Stimulated activated CD4-positive, alpha-beta T cell treated with anti-CD3 and anti-CD28 coated beads, Interleukin-4, amount 100 ng/mL, for 48 hours (primary cell): ENCODE data around the gene ORMDL1.
"Not testable (repeated sequence)": the region's sequence is repeated elsewhere in the genome, so short reads cannot be mapped to it uniquely, and the experiment has no call there.

Source experiments
- DNase-seq, 2 donors: peaks; one replicate each; pipeline ENCODE4 v3.0.0-alpha.2; 2020; ENCODE audit warnings: low read depth in 2 of 2

ORMDL1 gene

GRCh38 chr2:189770590-189771322 is 13.4 kb downstream of the ORMDL1 start:
- DNase-seq = no peak

GRCh38 chr2:189763908-189764661 is 20.1 kb downstream of the ORMDL1 start:
- no peak for DNase-seq

DNA sequence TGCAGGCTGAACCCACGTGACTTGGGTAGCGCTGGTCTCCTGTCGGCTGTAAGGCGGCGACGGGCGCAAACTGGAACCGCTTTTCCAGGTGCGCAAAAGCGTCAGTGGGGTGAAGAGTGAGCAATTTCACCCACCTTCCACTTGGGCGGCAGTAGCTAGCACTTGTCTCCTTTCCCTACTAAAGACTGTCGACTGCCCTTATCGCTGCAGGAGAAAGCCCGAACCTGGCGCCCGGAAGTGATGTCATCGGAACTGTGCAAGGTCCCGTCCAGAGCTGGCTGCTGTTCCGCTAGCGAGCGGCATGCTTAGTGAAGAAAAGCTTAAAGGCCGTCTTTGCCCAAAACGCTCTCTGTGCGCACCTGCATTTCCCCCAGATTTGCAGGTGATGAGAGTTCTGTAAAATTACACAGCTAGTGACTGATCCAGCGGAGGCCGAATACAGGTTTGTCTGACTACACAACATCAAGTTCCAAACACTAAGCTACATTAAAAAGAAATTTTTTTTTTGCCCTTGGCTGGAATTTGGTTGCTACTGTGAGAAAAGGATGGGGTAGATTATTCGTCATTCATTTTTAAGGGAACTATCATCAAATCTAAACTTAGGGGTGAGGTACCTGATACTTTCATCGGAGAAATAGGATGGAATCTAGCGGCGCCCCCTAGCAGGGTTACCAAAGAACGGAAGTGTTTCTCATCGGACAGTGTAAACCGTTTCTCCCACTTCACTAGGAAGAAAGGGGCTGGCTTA is 21.4 kb downstream of the ORMDL1 start, which contains the start of gene OSGEPL1:
Gene OSGEPL1, minus strand, starts transcription at position 242 of the 748 bp plus-strand sequence. CDS start 1,152 bp downstream, outside the sequence.
- DNase-seq = peak; percentile 87 to 92

DNA sequence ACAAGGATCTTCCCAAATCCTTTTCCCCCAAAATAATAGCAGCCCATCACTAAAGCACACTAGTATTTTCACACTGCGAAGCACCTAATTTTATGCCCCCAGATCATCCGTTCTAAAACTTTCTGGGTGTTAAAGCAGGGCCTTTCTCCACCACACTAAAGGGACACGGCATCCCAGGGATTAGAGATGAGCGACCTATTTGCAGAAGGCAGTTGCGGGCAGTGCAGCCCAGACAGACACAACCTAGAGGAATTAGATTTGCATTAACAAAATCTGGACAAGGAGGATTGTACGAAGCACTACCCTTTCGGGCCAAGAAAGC is 21.9 kb downstream of the ORMDL1 start:
- DNase-seq = no peak

DNA sequence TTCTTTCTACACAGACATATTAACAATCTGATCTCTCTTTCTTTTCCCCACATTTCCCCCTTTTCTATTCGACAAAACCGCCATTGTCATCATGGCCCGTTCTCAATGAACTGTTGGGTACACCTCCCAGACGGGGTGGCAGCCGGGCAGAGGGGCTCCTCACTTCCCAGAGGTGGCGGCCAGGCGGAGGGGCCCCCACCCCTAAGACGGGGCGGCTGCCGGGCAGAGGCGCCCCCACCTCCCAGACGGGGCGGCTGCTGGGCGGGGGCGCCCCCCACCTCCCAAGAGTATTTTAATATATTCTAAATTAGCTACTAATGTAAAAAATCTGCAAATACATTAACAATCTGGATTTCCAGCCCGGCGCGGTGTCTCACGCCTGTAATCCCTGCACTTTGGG is 24.0 kb downstream of the ORMDL1 start:
- DNase-seq = not testable (repeated sequence)

- DNase-seq = no peak
These were observed 27.7 kb downstream of the ORMDL1 start for GRCh38 chr2:189756311-189756952.

DNA sequence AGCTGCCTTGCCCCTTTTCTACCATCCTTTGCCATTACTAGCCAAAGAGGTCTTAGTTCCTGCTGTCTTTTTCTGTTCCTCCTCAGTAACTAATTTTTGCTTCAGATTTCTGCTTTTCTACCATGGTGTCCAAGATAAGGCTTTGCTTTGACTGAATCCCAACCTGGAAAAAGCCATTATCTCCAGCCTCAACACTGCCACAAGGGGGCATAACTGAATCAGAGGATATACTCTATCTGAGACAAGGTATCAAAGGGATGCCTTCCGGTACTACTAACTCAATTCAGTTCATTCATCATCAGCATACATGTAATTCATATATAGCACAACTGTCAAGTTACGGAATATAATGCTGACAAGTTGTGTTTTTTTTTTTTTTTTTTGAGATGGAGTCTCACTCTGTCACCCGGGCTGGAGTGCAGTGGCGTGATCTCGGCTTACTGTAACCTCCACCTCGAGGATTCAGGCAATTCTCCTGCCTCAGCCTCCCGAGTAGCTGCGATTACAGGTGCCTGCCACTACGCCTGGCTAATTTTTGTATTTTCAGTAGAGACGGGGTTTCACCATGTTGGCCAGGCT is 33.0 kb downstream of the ORMDL1 start:
- peak; percentile 3 to 6 for DNase-seq

GRCh38 chr2:189729430-189729829 is 54.7 kb downstream of the ORMDL1 start:
- DNase-seq = no peak

GRCh38 chr2:189726849-189727248 is 57.3 kb downstream of the ORMDL1 start:
- no peak for DNase-seq

- DNase-seq = no peak
These were observed 57.9 kb downstream of the ORMDL1 start for GRCh38 chr2:189726271-189726670.

- no peak for DNase-seq
These were observed 60.9 kb downstream of the ORMDL1 start for GRCh38 chr2:189723192-189723591.
